ENCODE results near the gene TNRC6C. TPM values are rescaled to one million over a fixed set of nuclear protein-coding genes. Genes with fewer than 3 reads are reported as not detected.

TNRC6C gene
- total RNA-seq, 1 donor from 2014 or later = 13.1 TPM

DNA sequence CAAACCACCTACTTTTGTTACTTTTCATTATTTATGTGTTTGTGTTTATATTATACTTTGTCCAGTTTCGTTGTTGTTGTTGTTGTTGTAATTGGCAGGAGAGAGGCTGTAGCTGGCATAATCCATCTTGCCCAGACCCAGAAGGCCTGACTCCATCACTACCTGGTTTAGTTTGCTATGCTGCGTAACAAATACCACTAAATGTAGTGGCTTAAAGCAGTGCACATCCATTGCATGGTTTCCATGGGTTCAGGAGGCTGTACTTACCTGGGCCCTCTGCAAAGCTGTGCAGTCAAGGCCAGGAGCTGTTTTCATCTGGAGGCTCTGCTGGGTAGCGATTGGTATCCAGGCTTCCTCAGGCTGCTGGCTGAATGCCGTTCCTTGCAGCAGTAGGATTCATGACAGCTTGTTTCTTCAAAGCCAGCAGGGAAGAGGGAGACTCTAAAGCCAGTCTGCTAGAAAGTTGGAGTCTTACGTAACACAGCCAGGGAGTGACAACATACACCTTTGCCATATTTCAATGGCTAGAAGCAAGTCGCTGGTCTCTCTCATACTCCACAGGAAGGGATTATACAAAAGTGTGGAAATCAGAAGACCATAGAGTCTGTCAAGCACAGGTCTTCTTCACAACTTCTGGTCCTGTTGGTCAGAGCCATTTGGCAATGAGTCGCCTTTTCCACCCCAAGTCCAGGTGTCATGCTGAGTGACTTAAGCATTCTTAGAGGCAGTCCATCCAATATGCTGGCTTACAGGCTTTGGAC lies 41.1 kb downstream of the TNRC6C start:
- peaks cover 17% of the 10 kb centered on the region for H3K4me1 Mint-ChIP-seq (ENCODE audit: unreplicated experiment)
- H3K9me3 Mint-ChIP-seq (ENCODE audit: unreplicated experiment) = no peaks in the 10 kb centered on the region
- no peaks in the 10 kb centered on the region for H3K36me3 Mint-ChIP-seq (ENCODE audit: low read depth, unreplicated experiment)
- H3K27ac Mint-ChIP-seq (ENCODE audit: unreplicated experiment) = no peak overlapping the region
- DNase-seq (ENCODE audit: low spot score) = no peak
- no peak overlapping the region for H3K4me3 Mint-ChIP-seq (ENCODE audit: unreplicated experiment)
- TF ChIP-seq, protein P1, sequence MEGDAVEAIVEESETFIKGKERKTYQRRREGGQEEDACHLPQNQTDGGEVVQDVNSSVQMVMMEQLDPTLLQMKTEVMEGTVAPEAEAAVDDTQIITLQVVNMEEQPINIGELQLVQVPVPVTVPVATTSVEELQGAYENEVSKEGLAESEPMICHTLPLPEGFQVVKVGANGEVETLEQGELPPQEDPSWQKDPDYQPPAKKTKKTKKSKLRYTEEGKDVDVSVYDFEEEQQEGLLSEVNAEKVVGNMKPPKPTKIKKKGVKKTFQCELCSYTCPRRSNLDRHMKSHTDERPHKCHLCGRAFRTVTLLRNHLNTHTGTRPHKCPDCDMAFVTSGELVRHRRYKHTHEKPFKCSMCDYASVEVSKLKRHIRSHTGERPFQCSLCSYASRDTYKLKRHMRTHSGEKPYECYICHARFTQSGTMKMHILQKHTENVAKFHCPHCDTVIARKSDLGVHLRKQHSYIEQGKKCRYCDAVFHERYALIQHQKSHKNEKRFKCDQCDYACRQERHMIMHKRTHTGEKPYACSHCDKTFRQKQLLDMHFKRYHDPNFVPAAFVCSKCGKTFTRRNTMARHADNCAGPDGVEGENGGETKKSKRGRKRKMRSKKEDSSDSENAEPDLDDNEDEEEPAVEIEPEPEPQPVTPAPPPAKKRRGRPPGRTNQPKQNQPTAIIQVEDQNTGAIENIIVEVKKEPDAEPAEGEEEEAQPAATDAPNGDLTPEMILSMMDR (IDR thresholded peaks at IDR 0.05; ENCODE audit: unreplicated experiment) = no peak
- no peaks in the 10 kb centered on the region for H3K27me3 Mint-ChIP-seq (ENCODE audit: unreplicated experiment)

DNA sequence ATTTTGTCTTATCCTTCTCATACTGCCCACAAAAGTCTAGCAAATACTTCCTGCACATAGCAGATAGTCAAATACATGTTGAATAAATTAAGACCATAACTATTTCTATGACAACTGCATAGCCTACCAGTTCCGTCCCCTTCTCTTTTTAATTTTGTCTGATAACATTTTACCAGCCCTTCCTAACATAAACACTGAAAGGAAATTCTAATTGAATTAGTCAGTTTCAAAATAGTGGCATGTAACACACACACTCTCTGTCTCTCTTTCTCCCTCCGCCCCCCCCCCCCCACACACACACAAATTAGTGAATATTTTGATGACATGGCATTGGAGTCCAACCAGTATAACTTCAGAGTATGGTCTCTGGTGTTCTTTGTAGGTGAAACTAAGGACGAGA lies 41.8 kb downstream of the TNRC6C start:
- H3K36me3 Mint-ChIP-seq (ENCODE audit: low read depth, unreplicated experiment) = no peaks in the 10 kb centered on the region
- TF ChIP-seq, protein P1 (IDR thresholded peaks at IDR 0.05; ENCODE audit: unreplicated experiment) = no peak
- no peak for DNase-seq (ENCODE audit: low spot score)
- no peak overlapping the region for H3K27ac Mint-ChIP-seq (ENCODE audit: unreplicated experiment)
- no peak overlapping the region for H3K4me3 Mint-ChIP-seq (ENCODE audit: unreplicated experiment)
- H3K4me1 Mint-ChIP-seq (ENCODE audit: unreplicated experiment) = peaks cover 17% of the 10 kb centered on the region
- H3K27me3 Mint-ChIP-seq (ENCODE audit: unreplicated experiment) = no peaks in the 10 kb centered on the region
- H3K9me3 Mint-ChIP-seq (ENCODE audit: unreplicated experiment) = no peaks in the 10 kb centered on the region

DNA sequence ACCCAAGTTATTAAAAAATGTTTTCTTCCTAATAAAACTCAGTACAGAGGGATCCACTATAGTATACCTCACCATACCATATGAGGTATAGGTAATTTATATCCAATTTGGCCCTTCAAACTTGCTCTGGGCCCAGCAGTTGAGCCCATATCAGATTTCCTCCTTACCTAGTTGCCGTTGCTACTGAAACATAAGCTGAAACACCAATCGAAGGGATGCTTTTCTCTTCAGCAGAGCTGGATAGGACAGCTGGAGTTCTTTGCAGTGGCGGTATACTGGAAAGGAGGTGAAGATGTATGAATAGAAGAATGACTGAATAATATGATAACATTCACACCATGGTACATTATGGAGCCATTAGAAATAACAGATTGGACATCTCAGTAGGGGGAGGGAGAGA lies 42.7 kb downstream of the TNRC6C start:
- H3K36me3 Mint-ChIP-seq (ENCODE audit: low read depth, unreplicated experiment) = no peaks in the 10 kb centered on the region
- H3K9me3 Mint-ChIP-seq (ENCODE audit: unreplicated experiment) = no peaks in the 10 kb centered on the region
- no peak overlapping the region for H3K27ac Mint-ChIP-seq (ENCODE audit: unreplicated experiment)
- peaks cover 17% of the 10 kb centered on the region for H3K4me1 Mint-ChIP-seq (ENCODE audit: unreplicated experiment)
- no peaks in the 10 kb centered on the region for H3K27me3 Mint-ChIP-seq (ENCODE audit: unreplicated experiment)
- no peak overlapping the region for H3K4me3 Mint-ChIP-seq (ENCODE audit: unreplicated experiment)
- no peak for DNase-seq (ENCODE audit: low spot score)
- TF ChIP-seq, protein P1 (IDR thresholded peaks at IDR 0.05; ENCODE audit: unreplicated experiment) = no peak

DNA sequence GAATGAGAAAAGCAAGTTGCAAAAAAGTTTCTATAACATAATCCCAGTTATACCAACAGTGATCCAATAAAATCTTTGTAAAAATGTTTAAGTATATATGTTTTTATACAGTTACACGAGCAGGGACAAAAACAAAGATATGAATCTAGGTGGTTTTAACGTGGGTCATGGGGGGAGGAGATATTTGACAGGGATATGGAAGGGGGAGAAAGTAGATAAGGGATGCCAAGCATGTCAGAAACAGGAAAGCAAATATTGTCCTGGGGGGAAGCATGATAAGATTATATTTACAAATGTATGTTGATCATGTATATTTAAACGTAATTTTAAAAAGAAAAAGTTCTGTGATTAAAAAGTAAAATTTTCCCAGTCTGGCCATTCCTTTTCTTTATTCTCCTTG lies 43.1 kb downstream of the TNRC6C start:
- H3K27ac Mint-ChIP-seq (ENCODE audit: unreplicated experiment) = no peak overlapping the region
- H3K4me1 Mint-ChIP-seq (ENCODE audit: unreplicated experiment) = peaks cover 17% of the 10 kb centered on the region
- H3K9me3 Mint-ChIP-seq (ENCODE audit: unreplicated experiment) = no peaks in the 10 kb centered on the region
- no peaks in the 10 kb centered on the region for H3K36me3 Mint-ChIP-seq (ENCODE audit: low read depth, unreplicated experiment)
- TF ChIP-seq, protein P1 (IDR thresholded peaks at IDR 0.05; ENCODE audit: unreplicated experiment) = no peak
- no peaks in the 10 kb centered on the region for H3K27me3 Mint-ChIP-seq (ENCODE audit: unreplicated experiment)
- no peak overlapping the region for H3K4me3 Mint-ChIP-seq (ENCODE audit: unreplicated experiment)
- DNase-seq (ENCODE audit: low spot score) = no peak

DNA sequence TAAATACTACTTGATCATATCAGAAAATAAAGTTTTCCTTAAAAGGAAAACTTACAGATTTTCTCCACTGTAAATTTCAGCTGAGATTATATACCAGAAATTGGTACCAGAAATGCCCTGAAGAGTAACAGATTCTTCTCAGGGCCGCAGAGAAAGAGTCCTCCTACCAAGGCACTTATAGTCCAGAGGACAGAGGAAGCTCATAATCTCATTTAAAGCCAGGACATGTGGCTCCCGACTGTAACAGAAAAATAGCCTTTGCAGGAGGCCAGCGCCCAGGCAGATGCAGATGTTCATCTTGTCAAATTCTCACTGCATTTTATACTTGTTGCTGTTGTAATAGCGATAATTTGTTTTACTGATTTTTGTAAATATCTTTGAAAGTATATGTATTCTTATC lies 43.7 kb downstream of the TNRC6C start:
- Mint-ChIP-seq H3K36me3 (ENCODE audit: low read depth, unreplicated experiment) (no peaks in the 10 kb centered on the region), H3K4me3 (ENCODE audit: unreplicated experiment) (no peak overlapping the region), H3K27me3 (ENCODE audit: unreplicated experiment) (no peaks in the 10 kb centered on the region), H3K4me1 (ENCODE audit: unreplicated experiment) (peaks cover 17% of the 10 kb centered on the region), H3K27ac (ENCODE audit: unreplicated experiment) (no peak overlapping the region), H3K9me3 (ENCODE audit: unreplicated experiment) (no peaks in the 10 kb centered on the region)
- no peak for DNase-seq (ENCODE audit: low spot score)
- TF ChIP-seq, protein P1 (IDR thresholded peaks at IDR 0.05; ENCODE audit: unreplicated experiment) = no peak
